ENCODE measurements around the gene VKORC1.

The VKORC1 gene

GRCh38 chr16:31083556-31083955 is 11.0 kb downstream of the VKORC1 start:
- TF ChIP-seq SPI1 (IDR thresholded peaks at IDR 0.05; ENCODE audit: low read depth, low read length) (no peak), POLR2A (IDR thresholded peaks at IDR 0.05; ENCODE audit: low read depth, low read length) (no peak), POU2F2 (IDR thresholded peaks at IDR 0.05; ENCODE audit: low read depth, low read length) (no peak), POLR2AphosphoS5 (IDR thresholded peaks at IDR 0.05; ENCODE audit: low read depth, low read length) (no peak), PAX5 (IDR thresholded peaks at IDR 0.05; ENCODE audit: insufficient read depth, low read length, severe bottlenecking) (no peak)
- FAIRE-seq (no peak), DNase-seq (ENCODE audit: insufficient read length, low spot score) (no peak)

- no peak for TF ChIP-seq POLR2A (IDR thresholded peaks at IDR 0.05; ENCODE audit: low read depth, low read length)
- no peak for TF ChIP-seq POLR2AphosphoS5 (IDR thresholded peaks at IDR 0.05; ENCODE audit: low read depth, low read length)
- TF ChIP-seq POU2F2 (IDR thresholded peaks at IDR 0.05; ENCODE audit: low read depth, low read length), result no peak
- no peak for TF ChIP-seq PAX5 (IDR thresholded peaks at IDR 0.05; ENCODE audit: insufficient read depth, low read length, severe bottlenecking)
- TF ChIP-seq TAF1 (IDR thresholded peaks at IDR 0.05; ENCODE audit: low read depth, low read length), result no peak
- no peak for TF ChIP-seq SPI1 (IDR thresholded peaks at IDR 0.05; ENCODE audit: low read depth, low read length)
- FAIRE-seq, result no peak
- no peak for DNase-seq (ENCODE audit: insufficient read length, low spot score)
Observed at GRCh38 chr16:31083081-31083480, 11.5 kb downstream of the VKORC1 start.

GRCh38 chr16:31082368-31083045 is 12.1 kb downstream of the VKORC1 start:
- no peak for FAIRE-seq
- DNase-seq (ENCODE audit: insufficient read length, low spot score), result no peak
- TF ChIP-seq POLR2A (IDR thresholded peaks at IDR 0.05; ENCODE audit: low read depth, low read length) (no peak), POU2F2 (IDR thresholded peaks at IDR 0.05; ENCODE audit: low read depth, low read length) (no peak), POLR2AphosphoS5 (IDR thresholded peaks at IDR 0.05; ENCODE audit: low read depth, low read length) (no peak), SPI1 (IDR thresholded peaks at IDR 0.05; ENCODE audit: low read depth, low read length) (no peak), PAX5 (IDR thresholded peaks at IDR 0.05; ENCODE audit: insufficient read depth, low read length, severe bottlenecking) (no peak), TAF1 (IDR thresholded peaks at IDR 0.05; ENCODE audit: low read depth, low read length) (no peak)

GRCh38 chr16:31081428-31082351 is 12.9 kb downstream of the VKORC1 start:
- DNase-seq (ENCODE audit: insufficient read length, low spot score) (no peak), FAIRE-seq (no peak)
- TF ChIP-seq SPI1 (IDR thresholded peaks at IDR 0.05; ENCODE audit: low read depth, low read length) (no peak), POLR2AphosphoS5 (IDR thresholded peaks at IDR 0.05; ENCODE audit: low read depth, low read length) (no peak), POLR2A (IDR thresholded peaks at IDR 0.05; ENCODE audit: low read depth, low read length) (no peak), TAF1 (IDR thresholded peaks at IDR 0.05; ENCODE audit: low read depth, low read length) (no peak), PAX5 (IDR thresholded peaks at IDR 0.05; ENCODE audit: insufficient read depth, low read length, severe bottlenecking) (no peak), POU2F2 (IDR thresholded peaks at IDR 0.05; ENCODE audit: low read depth, low read length) (no peak)

GRCh38 chr16:31080756-31081419 is 13.7 kb downstream of the VKORC1 start:
- peak; percentile 18; the same call in 1 of the 2 replicates for TF ChIP-seq POLR2AphosphoS5 (IDR thresholded peaks at IDR 0.05; ENCODE audit: low read depth, low read length)
- no peak for TF ChIP-seq TAF1 (IDR thresholded peaks at IDR 0.05; ENCODE audit: low read depth, low read length)
- TF ChIP-seq POLR2A (IDR thresholded peaks at IDR 0.05; ENCODE audit: low read depth, low read length), result no peak; the same call in 1 of the 2 replicates
- TF ChIP-seq SPI1 (IDR thresholded peaks at IDR 0.05; ENCODE audit: low read depth, low read length), result no peak
- TF ChIP-seq POU2F2 (IDR thresholded peaks at IDR 0.05; ENCODE audit: low read depth, low read length), result no peak
- TF ChIP-seq PAX5 (IDR thresholded peaks at IDR 0.05; ENCODE audit: insufficient read depth, low read length, severe bottlenecking), result no peak
- no peak for DNase-seq (ENCODE audit: insufficient read length, low spot score)
- no peak for FAIRE-seq

GRCh38 chr16:31080035-31080629 is 14.5 kb downstream of the VKORC1 start:
- no peak for FAIRE-seq
- TF ChIP-seq POLR2AphosphoS5 (IDR thresholded peaks at IDR 0.05; ENCODE audit: low read depth, low read length), result no peak
- no peak for TF ChIP-seq PAX5 (IDR thresholded peaks at IDR 0.05; ENCODE audit: insufficient read depth, low read length, severe bottlenecking)
- no peak for TF ChIP-seq TAF1 (IDR thresholded peaks at IDR 0.05; ENCODE audit: low read depth, low read length)
- TF ChIP-seq SPI1 (IDR thresholded peaks at IDR 0.05; ENCODE audit: low read depth, low read length), result no peak
- TF ChIP-seq POLR2A (IDR thresholded peaks at IDR 0.05; ENCODE audit: low read depth, low read length), result no peak
- no peak for TF ChIP-seq POU2F2 (IDR thresholded peaks at IDR 0.05; ENCODE audit: low read depth, low read length)
- DNase-seq (ENCODE audit: insufficient read length, low spot score), result no peak

- DNase-seq (ENCODE audit: insufficient read length, low spot score) (no peak), FAIRE-seq (no peak)
- TF ChIP-seq TAF1 (IDR thresholded peaks at IDR 0.05; ENCODE audit: low read depth, low read length), result no peak
- TF ChIP-seq POLR2AphosphoS5 (IDR thresholded peaks at IDR 0.05; ENCODE audit: low read depth, low read length), result no peak
- no peak for TF ChIP-seq SPI1 (IDR thresholded peaks at IDR 0.05; ENCODE audit: low read depth, low read length)
- TF ChIP-seq POLR2A (IDR thresholded peaks at IDR 0.05; ENCODE audit: low read depth, low read length), result no peak
- TF ChIP-seq PAX5 (IDR thresholded peaks at IDR 0.05; ENCODE audit: insufficient read depth, low read length, severe bottlenecking), result no peak
- no peak for TF ChIP-seq POU2F2 (IDR thresholded peaks at IDR 0.05; ENCODE audit: low read depth, low read length)
Observed at GRCh38 chr16:31079342-31079944, 15.2 kb downstream of the VKORC1 start.

GRCh38 chr16:31078597-31079341 is 15.8 kb downstream of the VKORC1 start:
- DNase-seq (ENCODE audit: insufficient read length, low spot score), result no peak
- no peak for FAIRE-seq
- no peak for TF ChIP-seq SPI1 (IDR thresholded peaks at IDR 0.05; ENCODE audit: low read depth, low read length)
- TF ChIP-seq POLR2A (IDR thresholded peaks at IDR 0.05; ENCODE audit: low read depth, low read length), result no peak
- TF ChIP-seq POU2F2 (IDR thresholded peaks at IDR 0.05; ENCODE audit: low read depth, low read length), result no peak
- TF ChIP-seq POLR2AphosphoS5 (IDR thresholded peaks at IDR 0.05; ENCODE audit: low read depth, low read length), result no peak
- no peak for TF ChIP-seq TAF1 (IDR thresholded peaks at IDR 0.05; ENCODE audit: low read depth, low read length)
- no peak for TF ChIP-seq PAX5 (IDR thresholded peaks at IDR 0.05; ENCODE audit: insufficient read depth, low read length, severe bottlenecking)
